ENCODE results near the gene REP15. TPM values are rescaled to one million over a fixed set of nuclear protein-coding genes. Genes with fewer than 3 reads are reported as not detected.

Gene REP15
- total RNA-seq, 1 experiment from 2014 or later: 0.86 TPM

DNA sequence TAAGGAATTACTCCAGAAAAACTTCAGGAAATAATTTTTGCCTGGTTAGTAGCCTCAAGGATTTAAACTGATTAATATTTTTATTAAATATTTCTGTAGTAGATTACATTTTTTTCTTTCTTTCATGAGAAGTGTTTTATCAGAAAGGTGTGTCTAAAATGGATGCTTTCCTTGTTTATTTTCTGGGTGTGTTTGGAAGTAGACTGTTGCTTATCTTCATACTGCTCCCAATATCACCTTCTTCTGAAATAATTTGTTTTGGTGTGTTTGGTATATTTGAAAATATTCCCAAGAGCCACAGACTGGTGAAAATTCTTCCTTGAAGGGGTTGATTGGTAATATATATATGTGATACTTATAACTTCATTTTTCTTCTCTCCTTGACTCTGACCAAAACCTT is 10.1 kb upstream of the REP15 start (continued):
- TF ChIP-seq, protein P1, sequence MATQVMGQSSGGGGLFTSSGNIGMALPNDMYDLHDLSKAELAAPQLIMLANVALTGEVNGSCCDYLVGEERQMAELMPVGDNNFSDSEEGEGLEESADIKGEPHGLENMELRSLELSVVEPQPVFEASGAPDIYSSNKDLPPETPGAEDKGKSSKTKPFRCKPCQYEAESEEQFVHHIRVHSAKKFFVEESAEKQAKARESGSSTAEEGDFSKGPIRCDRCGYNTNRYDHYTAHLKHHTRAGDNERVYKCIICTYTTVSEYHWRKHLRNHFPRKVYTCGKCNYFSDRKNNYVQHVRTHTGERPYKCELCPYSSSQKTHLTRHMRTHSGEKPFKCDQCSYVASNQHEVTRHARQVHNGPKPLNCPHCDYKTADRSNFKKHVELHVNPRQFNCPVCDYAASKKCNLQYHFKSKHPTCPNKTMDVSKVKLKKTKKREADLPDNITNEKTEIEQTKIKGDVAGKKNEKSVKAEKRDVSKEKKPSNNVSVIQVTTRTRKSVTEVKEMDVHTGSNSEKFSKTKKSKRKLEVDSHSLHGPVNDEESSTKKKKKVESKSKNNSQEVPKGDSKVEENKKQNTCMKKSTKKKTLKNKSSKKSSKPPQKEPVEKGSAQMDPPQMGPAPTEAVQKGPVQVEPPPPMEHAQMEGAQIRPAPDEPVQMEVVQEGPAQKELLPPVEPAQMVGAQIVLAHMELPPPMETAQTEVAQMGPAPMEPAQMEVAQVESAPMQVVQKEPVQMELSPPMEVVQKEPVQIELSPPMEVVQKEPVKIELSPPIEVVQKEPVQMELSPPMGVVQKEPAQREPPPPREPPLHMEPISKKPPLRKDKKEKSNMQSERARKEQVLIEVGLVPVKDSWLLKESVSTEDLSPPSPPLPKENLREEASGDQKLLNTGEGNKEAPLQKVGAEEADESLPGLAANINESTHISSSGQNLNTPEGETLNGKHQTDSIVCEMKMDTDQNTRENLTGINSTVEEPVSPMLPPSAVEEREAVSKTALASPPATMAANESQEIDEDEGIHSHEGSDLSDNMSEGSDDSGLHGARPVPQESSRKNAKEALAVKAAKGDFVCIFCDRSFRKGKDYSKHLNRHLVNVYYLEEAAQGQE (IDR thresholded peaks at IDR 0.05; ENCODE audit: low read depth): no peak
- TF ChIP-seq ATF3 (IDR thresholded peaks at IDR 0.05): no peak
- no peak for TF ChIP-seq POLR2A (IDR thresholded peaks at IDR 0.05; ENCODE audit: borderline replicate concordance, extremely low read depth, insufficient read depth, insufficient read length)
- no peak for TF ChIP-seq SP1 (IDR thresholded peaks at IDR 0.05; ENCODE audit: low read depth)
- TF ChIP-seq CEBPB (IDR thresholded peaks at IDR 0.05; ENCODE audit: low read depth): no peak

GRCh38 chr12:27688671-27689070 is 7.6 kb upstream of the REP15 start:
- no peak overlapping the region for H3K4me2 ChIP-seq (ENCODE audit: low read length)
- H3K27me3 ChIP-seq (ENCODE audit: insufficient read depth, low read length): no peaks in the 10 kb centered on the region
- BruUV-seq (replicated peaks): no TSS peak
- no peaks in the 10 kb centered on the region for H4K20me1 ChIP-seq (ENCODE audit: insufficient read depth)
- H3K4me1 ChIP-seq (ENCODE audit: control insufficient read depth in 1 of 2, insufficient read depth in 2 of 2, low read length in 2 of 2): no peaks in the 10 kb centered on the region
- peaks cover 19 to 27% of the 10 kb centered on the region in 2 experiments for H3K36me3 ChIP-seq (ENCODE audit: control insufficient read depth in 1 of 2, insufficient read depth in 2 of 2, low read length in 2 of 2)
- ATAC-seq (no peak), DNase-seq (ENCODE audit: low read depth, low spot score) (no peak)
- no peak overlapping the region for H3K9ac ChIP-seq (ENCODE audit: low read length)
- H3K79me2 ChIP-seq (ENCODE audit: insufficient read depth, low read length): no peaks in the 10 kb centered on the region
- no peaks in the 10 kb centered on the region for H3K9me3 ChIP-seq (ENCODE audit: control insufficient read depth in 1 of 2, insufficient read depth in 1 of 2, low read depth in 1 of 2, low read length in 2 of 2)
- no peak overlapping the region for H3K27ac ChIP-seq (ENCODE audit: low read depth, low read length)
- ChIA-PET CTCF (no interaction called here), RAD21 (ENCODE audit: low non-redundant PET in 1 of 2, low total read pairs in 2 of 2, uncharacterized antibody in 2 of 2, unreplicated experiment in 2 of 2) (no interaction called here), POLR2A (no interaction called here)
- intact Hi-C loops (cut with micrococcal nuclease): no loop called here
- H2AFZ ChIP-seq (ENCODE audit: low read depth, low read length, poor library complexity, severe bottlenecking): no peak overlapping the region
- TF ChIP-seq TCF7L2 (IDR thresholded peaks at IDR 0.05; ENCODE audit: borderline replicate concordance, extremely low read depth, insufficient read depth, insufficient read length) (no peak), SP1 (IDR thresholded peaks at IDR 0.05; ENCODE audit: low read depth) (no peak), SIN3A (IDR thresholded peaks at IDR 0.05; ENCODE audit: low read depth) (no peak), ZFX (IDR thresholded peaks at IDR 0.05) (no peak), ELF1 (IDR thresholded peaks at IDR 0.05; ENCODE audit: borderline replicate concordance, low read depth) (no peak), RAD21 (IDR thresholded peaks at IDR 0.05; ENCODE audit: low read depth) (no peak), YY1 (IDR thresholded peaks at IDR 0.05; ENCODE audit: extremely low read depth, insufficient replicate concordance, low read depth, low read length) (no peak)
- TF ChIP-seq, protein P2, sequence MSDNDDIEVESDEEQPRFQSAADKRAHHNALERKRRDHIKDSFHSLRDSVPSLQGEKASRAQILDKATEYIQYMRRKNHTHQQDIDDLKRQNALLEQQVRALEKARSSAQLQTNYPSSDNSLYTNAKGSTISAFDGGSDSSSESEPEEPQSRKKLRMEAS (IDR thresholded peaks at IDR 0.05): no peak
- no peaks in the 10 kb centered on the region for H3K9me2 ChIP-seq (ENCODE audit: insufficient read depth)
- H3K4me3 ChIP-seq (replicated peaks in 1 of 2; ENCODE audit: low read depth in 1 of 2, low read length in 2 of 2): no peak overlapping the region

Data from HCT116 (cell line).